Progenitor cell of endocrine pancreas (in vitro differentiated cells): Measurements from ENCODE around the gene MOSMO. TPM values are rescaled to one million over a fixed set of nuclear protein-coding genes. Genes with fewer than 3 reads are reported as not detected.
"Not testable (repeated sequence)": the region's sequence is repeated elsewhere in the genome, so short reads cannot be mapped to it uniquely, and the experiment has no call there.

Source experiments
- DNase-seq: peaks from one replicate; pipeline ENCODE4 v3.0.0; 2021; ENCODE audit warnings: low spot score; ENCODE audit not compliant: unreplicated experiment
- H3K27ac Mint-ChIP-seq: 2 replicates; pipeline ENCODE4 v1.8.0; 2021; ENCODE audit warnings: mild to moderate bottlenecking, moderate library complexity, mixed read lengths
- H3K27me3 Mint-ChIP-seq: 2 replicates; pipeline ENCODE4 v1.8.0; 2021; ENCODE audit warnings: mixed read lengths
- H3K36me3 Mint-ChIP-seq: 2 replicates; pipeline ENCODE4 v1.8.0; 2022; ENCODE audit warnings: mixed read lengths; ENCODE audit not compliant: insufficient read depth
- H3K4me1 Mint-ChIP-seq: 2 replicates; pipeline ENCODE4 v1.8.0; 2021; ENCODE audit warnings: low read depth, mixed read lengths
- H3K4me3 Mint-ChIP-seq: 2 replicates; pipeline ENCODE4 v1.8.0; 2021; ENCODE audit warnings: low read depth, mild to moderate bottlenecking, moderate library complexity, mixed read lengths
- H3K9me3 Mint-ChIP-seq: 2 replicates; pipeline ENCODE4 v1.8.0; 2021; ENCODE audit warnings: low read depth, mixed read lengths
- total RNA-seq: library from RNA; stranded (reverse); gene quantifications from 2 replicates; pipeline ENCODE4 v1.2.1, GENCODE V29; 2021
- TF ChIP-seq, protein P1 (sequence below): fragments of 200-600 bp; sonication (generic); IDR thresholded peaks from one replicate; pipeline ENCODE4 v1.5.0; 2021; ENCODE audit warnings: antibody characterized with exemption, mild to moderate bottlenecking; ENCODE audit not compliant: unreplicated experiment

Gene MOSMO
- total RNA-seq, 1 donor from 2014 or later = 15.7 TPM

DNA sequence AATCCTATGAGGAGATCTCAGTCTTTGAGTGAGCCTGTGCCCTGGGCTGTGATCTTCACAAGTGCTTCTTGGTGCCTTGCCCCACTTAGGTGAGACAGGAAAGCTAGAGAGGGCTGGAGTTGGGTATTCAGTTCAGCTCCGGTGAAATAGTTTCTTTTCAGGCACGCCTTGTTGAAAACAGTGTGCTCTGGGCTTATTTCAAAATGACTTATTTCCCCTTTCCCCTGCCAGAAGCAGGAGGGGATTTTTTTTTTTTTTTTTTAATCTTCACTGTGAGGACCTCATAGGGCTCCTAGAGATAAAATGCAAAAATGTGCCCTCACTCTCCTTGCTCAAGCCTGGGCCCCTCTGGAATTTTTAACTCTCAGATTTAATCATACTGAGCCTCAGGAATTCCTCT lies 27.2 kb downstream of the MOSMO start:
- H3K4me1 Mint-ChIP-seq = peaks cover 6% of the 10 kb centered on the region
- TF ChIP-seq, protein P1, sequence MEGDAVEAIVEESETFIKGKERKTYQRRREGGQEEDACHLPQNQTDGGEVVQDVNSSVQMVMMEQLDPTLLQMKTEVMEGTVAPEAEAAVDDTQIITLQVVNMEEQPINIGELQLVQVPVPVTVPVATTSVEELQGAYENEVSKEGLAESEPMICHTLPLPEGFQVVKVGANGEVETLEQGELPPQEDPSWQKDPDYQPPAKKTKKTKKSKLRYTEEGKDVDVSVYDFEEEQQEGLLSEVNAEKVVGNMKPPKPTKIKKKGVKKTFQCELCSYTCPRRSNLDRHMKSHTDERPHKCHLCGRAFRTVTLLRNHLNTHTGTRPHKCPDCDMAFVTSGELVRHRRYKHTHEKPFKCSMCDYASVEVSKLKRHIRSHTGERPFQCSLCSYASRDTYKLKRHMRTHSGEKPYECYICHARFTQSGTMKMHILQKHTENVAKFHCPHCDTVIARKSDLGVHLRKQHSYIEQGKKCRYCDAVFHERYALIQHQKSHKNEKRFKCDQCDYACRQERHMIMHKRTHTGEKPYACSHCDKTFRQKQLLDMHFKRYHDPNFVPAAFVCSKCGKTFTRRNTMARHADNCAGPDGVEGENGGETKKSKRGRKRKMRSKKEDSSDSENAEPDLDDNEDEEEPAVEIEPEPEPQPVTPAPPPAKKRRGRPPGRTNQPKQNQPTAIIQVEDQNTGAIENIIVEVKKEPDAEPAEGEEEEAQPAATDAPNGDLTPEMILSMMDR = no peak
- H3K4me3 Mint-ChIP-seq = no peak overlapping the region
- peaks cover 3% of the 10 kb centered on the region for H3K9me3 Mint-ChIP-seq
- no peak for DNase-seq
- H3K27ac Mint-ChIP-seq = no peak overlapping the region
- H3K36me3 Mint-ChIP-seq = peaks cover 10% of the 10 kb centered on the region
- H3K27me3 Mint-ChIP-seq = no peaks in the 10 kb centered on the region

DNA sequence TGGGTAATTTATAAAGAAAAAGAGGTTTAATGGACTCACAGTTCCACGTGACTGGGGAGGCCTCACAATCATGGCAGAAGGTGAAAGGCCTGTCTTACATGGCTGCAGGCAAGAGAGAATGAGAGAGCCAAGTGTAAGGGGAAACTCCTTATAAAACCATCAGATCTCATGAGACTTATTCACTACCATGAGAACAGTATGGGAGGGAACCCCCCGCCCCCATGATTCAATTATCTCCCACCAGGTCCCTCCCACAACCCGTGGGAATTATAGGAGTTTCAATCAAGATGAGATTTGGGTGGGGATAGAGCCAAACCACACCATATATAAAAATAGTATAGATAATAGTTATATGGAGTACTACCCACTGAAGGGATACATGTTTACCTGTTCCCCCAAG lies 36.0 kb downstream of the MOSMO start:
- not testable (repeated sequence) for H3K27me3 Mint-ChIP-seq, DNase-seq, H3K9me3 Mint-ChIP-seq, H3K4me3 Mint-ChIP-seq, H3K36me3 Mint-ChIP-seq, H3K4me1 Mint-ChIP-seq
- H3K27ac Mint-ChIP-seq = peak overlapping the region; percentile 65

DNA sequence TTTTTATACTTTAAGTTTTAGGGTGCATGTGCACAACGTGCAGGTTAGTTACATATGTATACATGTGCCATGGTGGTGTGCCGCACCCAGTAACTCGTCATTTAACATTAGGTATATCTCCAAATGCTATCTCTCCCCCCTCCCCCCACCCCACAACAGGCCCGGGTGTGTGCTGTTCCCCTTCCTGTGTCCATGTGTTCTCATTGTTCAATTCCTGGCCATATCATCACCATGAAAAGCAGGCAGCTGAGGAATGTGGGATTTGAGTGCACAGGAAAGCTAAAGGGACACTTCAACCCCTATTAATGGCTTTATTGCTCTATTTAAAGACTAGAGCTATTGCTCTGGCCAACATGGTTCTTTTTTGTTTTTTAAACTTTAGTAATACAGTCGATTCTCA lies 38.0 kb downstream of the MOSMO start:
- H3K36me3 Mint-ChIP-seq, DNase-seq, H3K4me3 Mint-ChIP-seq, H3K27me3 Mint-ChIP-seq, H3K27ac Mint-ChIP-seq, H3K9me3 Mint-ChIP-seq, H3K4me1 Mint-ChIP-seq: not testable (repeated sequence)

DNA sequence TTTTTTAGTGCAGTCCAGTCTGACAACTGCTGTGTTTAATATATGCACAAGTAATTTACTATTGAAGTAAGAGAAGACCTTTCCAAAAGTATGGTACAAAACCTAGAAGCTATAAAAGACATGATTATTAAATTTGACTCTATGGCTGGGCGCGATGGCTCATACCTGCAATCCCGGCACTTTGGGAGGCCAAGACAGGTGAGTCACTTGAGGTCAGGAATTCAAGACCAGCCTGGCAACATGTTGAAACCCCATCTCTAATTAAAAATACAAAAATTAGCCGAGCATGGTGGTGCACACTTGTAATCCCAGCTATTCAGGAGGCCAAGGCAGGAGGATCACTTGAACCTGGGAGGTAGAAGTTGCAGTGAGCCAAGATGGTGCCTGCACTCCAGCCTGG lies 43.1 kb downstream of the MOSMO start:
- Mint-ChIP-seq H3K36me3 (no peaks in the 10 kb centered on the region), H3K27ac (no peak overlapping the region), H3K4me1 (peaks cover 1% of the 10 kb centered on the region), H3K9me3 (no peaks in the 10 kb centered on the region), H3K27me3 (no peaks in the 10 kb centered on the region), H3K4me3 (no peak overlapping the region)
- TF ChIP-seq, protein P1 = no peak
- no peak for DNase-seq

DNA sequence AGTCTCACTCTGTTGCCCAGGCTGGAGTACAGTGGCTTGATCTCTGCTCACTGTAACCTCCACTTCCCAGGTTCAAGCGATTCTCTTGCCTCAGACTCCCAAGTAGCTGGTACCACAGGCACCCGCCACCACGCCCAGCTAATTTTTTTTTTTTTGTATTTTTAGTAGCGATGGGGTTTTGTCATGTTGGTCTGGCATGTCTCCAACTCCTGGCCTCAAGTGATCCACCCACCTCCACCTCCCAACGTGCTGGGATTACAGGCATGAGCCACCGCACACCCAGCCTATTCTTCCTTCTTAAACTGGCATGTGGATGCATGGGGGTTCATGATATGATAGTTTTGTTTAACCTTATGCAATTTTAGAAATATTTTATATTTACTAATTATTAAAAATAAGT lies 45.1 kb downstream of the MOSMO start:
- DNase-seq = no peak
- Mint-ChIP-seq H3K36me3 (peaks cover 3% of the 10 kb centered on the region), H3K4me1 (no peaks in the 10 kb centered on the region), H3K9me3 (no peaks in the 10 kb centered on the region), H3K27me3 (no peaks in the 10 kb centered on the region), H3K27ac (no peak overlapping the region), H3K4me3 (no peak overlapping the region)
- TF ChIP-seq, protein P1 = no peak

DNA sequence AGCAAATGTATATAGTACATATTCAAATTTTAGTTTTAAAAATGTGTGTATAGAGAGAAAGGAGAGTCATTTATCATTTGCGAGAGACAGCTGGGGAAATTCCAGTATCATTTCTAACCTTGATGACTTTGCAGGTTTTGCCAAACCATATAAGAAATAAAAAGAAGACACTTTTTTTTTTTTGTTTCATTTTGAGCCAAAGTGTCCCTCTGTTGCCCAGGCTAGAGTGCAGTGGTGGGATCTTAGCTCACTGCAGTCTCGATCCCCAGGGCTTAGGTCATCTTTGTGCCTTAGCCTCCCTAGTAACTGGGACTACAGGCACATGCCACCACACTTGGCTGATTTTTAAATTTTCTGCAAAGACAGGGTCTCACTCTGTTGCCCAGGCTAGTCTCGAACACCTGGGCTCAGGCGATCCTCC lies 46.0 kb downstream of the MOSMO start:
- Mint-ChIP-seq H3K27me3 (no peaks in the 10 kb centered on the region), H3K36me3 (peaks cover 3% of the 10 kb centered on the region), H3K27ac (no peak overlapping the region), H3K9me3 (no peaks in the 10 kb centered on the region), H3K4me3 (no peak overlapping the region), H3K4me1 (no peaks in the 10 kb centered on the region)
- TF ChIP-seq, protein P1 = no peak
- DNase-seq = no peak
